ENCODE results near the gene TAF1.

GRCh38 chrX:71464968-71465367 is 98.8 kb downstream of the TAF1 start:
- TF ChIP-seq ISL1 (CRISPR knock-in tag; IDR thresholded peaks at IDR 0.05), result no peak
- no peak for TF ChIP-seq ZNF8 (CRISPR knock-in tag; IDR thresholded peaks at IDR 0.05)
- no peak for TF ChIP-seq PATZ1 (CRISPR knock-in tag; IDR thresholded peaks at IDR 0.05; ENCODE audit: borderline replicate concordance)
- no peak for TF ChIP-seq ESRRG (CRISPR knock-in tag; IDR thresholded peaks at IDR 0.05)
- no peak for TF ChIP-seq CREB5 (CRISPR knock-in tag; IDR thresholded peaks at IDR 0.05; ENCODE audit: low read depth)
- no peak for TF ChIP-seq BACH2 (CRISPR knock-in tag; IDR thresholded peaks at IDR 0.05; ENCODE audit: borderline replicate concordance)
- TF ChIP-seq ARNTL (CRISPR knock-in tag; IDR thresholded peaks at IDR 0.05; ENCODE audit: borderline replicate concordance, low read depth), result no peak
- TF ChIP-seq ZFP3 (CRISPR knock-in tag; IDR thresholded peaks at IDR 0.05), result no peak

Data from SK-N-SH treated with all-trans-retinoic acid at 6 μM for 48 hours (cell line).